ENCODE measurements around the gene FAT1.

- no peak for TF ChIP-seq CTCF (IDR thresholded peaks at IDR 0.05; ENCODE audit: extremely low read depth in 1 of 2, insufficient read depth in 1 of 2, low read depth in 1 of 2, low read length in 2 of 2)
- TF ChIP-seq, protein P1, sequence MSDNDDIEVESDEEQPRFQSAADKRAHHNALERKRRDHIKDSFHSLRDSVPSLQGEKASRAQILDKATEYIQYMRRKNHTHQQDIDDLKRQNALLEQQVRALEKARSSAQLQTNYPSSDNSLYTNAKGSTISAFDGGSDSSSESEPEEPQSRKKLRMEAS (IDR thresholded peaks at IDR 0.05; ENCODE audit: insufficient read depth, insufficient read length): no peak
- no peak for TF ChIP-seq POLR2AphosphoS5 (IDR thresholded peaks at IDR 0.05; ENCODE audit: insufficient read depth, low read depth, low read length)
These were observed 137.5 kb downstream of the FAT1 start for GRCh38 chr4:186586205-186586604.
